Parietal lobe (tissue), 2 donors: ENCODE measurements around the gene TREM1. TPM values are rescaled to one million over a fixed set of nuclear protein-coding genes. Genes with fewer than 3 reads are reported as not detected.
A peak's percentile ranks its signal among the peaks of the same experiment; 100 is the strongest.

ENCODE experiments used
- small RNA-seq: library from RNA; depleted of rRNA; stranded (forward); fragments of <200 nt; gene quantifications from one replicate; pipeline ENCODE3, GENCODE V24; 2014; ENCODE audit warnings: low replicate concordance
- total RNA-seq: library from RNA; depleted of rRNA; stranded (reverse); fragments of >200 nt; gene quantifications from one replicate; pipeline ENCODE4 v1.2.3, GENCODE V29; 2014

Gene TREM1
- total RNA-seq: not detected

DNA sequence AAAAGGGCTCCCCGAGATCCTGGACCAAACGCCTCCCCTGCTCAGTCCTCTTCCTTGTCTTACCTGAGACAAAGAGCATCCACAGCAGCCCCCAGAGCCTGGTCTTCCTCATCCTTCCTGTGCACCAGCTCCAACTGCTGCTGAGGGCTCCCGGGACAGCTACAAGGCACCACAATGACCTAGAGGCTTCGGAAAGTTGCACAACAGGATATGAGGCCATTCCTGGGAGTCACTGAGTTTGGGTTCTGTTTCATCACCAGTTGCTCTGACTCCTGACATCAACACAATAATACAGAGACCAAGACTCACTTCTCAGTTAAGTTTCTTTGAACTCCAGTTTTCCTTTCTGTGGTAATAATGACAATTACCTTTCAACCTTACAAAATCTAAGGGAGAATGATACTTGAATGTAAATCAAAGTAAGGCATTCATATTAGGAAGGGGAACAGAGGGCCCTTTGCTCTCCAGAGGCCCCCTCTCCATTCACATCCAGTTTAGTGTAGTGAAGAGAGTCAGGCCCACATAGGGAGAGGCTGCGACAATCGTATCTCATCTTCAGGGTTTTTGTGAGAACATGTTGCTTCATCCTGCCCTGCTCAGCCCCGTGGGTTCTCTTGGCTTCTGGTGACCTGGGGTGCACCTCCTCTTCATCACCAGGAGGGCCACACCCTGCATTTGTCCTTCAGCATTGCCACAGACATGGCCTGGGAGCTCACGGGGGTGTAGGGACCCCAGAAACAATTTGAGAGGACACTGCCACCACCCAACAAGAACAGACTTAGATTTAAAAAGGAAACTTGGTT, at the start of gene TREM1:
TREM1 (minus strand) TSS at position 139 of the 803 bp plus-strand sequence; CDS start at position 112, 27 bp downstream.

DNA sequence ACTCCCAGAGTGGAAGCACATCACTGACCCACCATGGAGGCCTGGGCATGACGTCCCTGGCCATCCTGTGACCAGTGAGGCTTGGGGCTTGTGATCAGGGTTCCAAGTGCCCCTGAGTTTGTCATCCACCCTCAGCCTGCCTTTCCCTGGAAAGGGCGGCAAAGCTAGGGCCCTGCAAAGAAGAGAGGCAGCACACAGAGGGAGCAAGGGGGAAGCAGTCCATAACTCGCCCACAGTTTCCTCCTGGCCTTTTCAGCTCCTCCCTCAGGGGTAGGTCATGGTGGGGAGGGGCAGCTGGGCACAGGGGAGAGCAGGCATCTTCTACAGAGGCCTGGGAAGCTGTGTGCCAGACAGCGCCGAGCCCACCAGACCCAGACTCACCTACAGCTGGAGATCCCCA, 48.8 kb upstream of the TREM1 start, which contains the start of gene NCR2:
NCR2 (plus strand) TSS at position 313 of the 400 bp plus-strand sequence. CDS start 269 bp downstream, outside the sequence.

GRCh38 chr6:41228096-41228495, 58.4 kb downstream of the TREM1 start, which contains the start of gene TREML4:
TREML4 (plus strand) TSS chr6:41228349; CDS start chr6:41228428, 79 bp downstream.

Small RNA genes lying within 50 kb of the gene (small RNA-seq; reads per million reads assigned to genes)
- gene AL391903.2 (not detected), gene AL391903.3 (not detected), gene RNA5SP207 (0.80 reads per million, percentile 63 among the genes with 10 or more reads in this experiment), gene RNU6-643P (not detected)

Other genes with a start within 250 kb of the TREM1 start
- 0.63 TPM for gene UNC5CL, start 247.5 kb downstream of the TREM1 start, total RNA-seq
- not detected for gene TSPO2, start 244.2 kb downstream of the TREM1 start, total RNA-seq
- not detected for gene APOBEC2, start 233.5 kb downstream of the TREM1 start, total RNA-seq
- 18.2 TPM for gene OARD1, start 214.3 kb downstream of the TREM1 start, total RNA-seq
- gene NFYA, start 213.7 kb downstream of the TREM1 start, total RNA-seq: 57.6 TPM
- gene TREML1, start 132.3 kb downstream of the TREM1 start, total RNA-seq: not detected
- gene TREM2, start 123.6 kb downstream of the TREM1 start, total RNA-seq: 6.6 TPM
- not detected for gene TREML2, start 85.5 kb downstream of the TREM1 start, total RNA-seq
- gene TREML4, start 58.3 kb downstream of the TREM1 start, total RNA-seq: not detected
- not detected for gene NCR2, start 48.9 kb upstream of the TREM1 start, total RNA-seq